Fibroblast of skin of back (primary cell): ENCODE results near the gene TATDN2.

ENCODE experiments used
- DNase-seq: peaks from one replicate; pipeline ENCODE4 v3.0.0-alpha.2; 2013

Gene TATDN2

GRCh38 chr3:10320320-10320677, 72.0 kb downstream of the TATDN2 start:
- DNase-seq: no peak

GRCh38 chr3:10321630-10322351, 73.5 kb downstream of the TATDN2 start:
- DNase-seq: no peak

- no peak for DNase-seq
Observed at GRCh38 chr3:10322352-10322710, 74.1 kb downstream of the TATDN2 start.

GRCh38 chr3:10327592-10327991, 79.3 kb downstream of the TATDN2 start:
- no peak for DNase-seq

- no peak for DNase-seq
Observed at GRCh38 chr3:10328460-10329071, 80.3 kb downstream of the TATDN2 start.

- no peak for DNase-seq
Observed at GRCh38 chr3:10329495-10330015, 81.3 kb downstream of the TATDN2 start.

GRCh38 chr3:10330319-10330718, 82.1 kb downstream of the TATDN2 start:
- DNase-seq: no peak
